Right renal cortex interstitium (tissue), 3 donors: Measurements from ENCODE around the gene DCP1B. TPM values are rescaled to one million over a fixed set of nuclear protein-coding genes. Genes with fewer than 3 reads are reported as not detected.

ENCODE experiments used
- DNase-seq, 3 donors: peaks; one replicate each; pipeline ENCODE4 v3.0.0-alpha.2; 2013; ENCODE audit warnings: low read depth in 3 of 3, low spot score in 2 of 3
- polyA plus RNA-seq, 3 donors: library from polyadenylated mRNA; unstranded; fragments of 120-200 nt; gene quantifications; one replicate each; pipeline ENCODE4 v1.2.1, GENCODE V29; 2013; ENCODE audit not compliant: insufficient read length in 3 of 3

The DCP1B gene
- polyA plus RNA-seq, 3 donors = 28.7 to 35.6 (median 30.5) TPM

DNA sequence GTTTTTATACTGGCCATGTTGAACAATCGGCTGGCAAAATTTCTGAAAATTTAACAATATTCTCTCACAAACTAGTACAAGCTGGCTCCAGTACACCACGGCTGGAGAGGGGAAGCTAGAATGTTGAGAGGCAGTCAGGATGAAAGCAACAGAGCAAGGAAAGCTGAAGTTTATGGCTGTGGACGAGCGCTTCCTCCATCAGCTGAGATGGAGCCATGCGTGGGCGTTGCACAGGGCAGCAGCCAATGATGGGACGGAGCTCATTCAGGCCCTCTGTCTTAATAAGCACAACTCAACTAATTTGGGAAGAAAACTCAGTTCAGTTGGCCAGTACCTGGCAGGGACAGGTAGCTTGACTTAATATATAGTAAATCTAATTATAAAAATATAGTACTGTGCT is 14.1 kb upstream of the DCP1B start:
- DNase-seq = peak in 1 of 3 donors; percentile 52

DNA sequence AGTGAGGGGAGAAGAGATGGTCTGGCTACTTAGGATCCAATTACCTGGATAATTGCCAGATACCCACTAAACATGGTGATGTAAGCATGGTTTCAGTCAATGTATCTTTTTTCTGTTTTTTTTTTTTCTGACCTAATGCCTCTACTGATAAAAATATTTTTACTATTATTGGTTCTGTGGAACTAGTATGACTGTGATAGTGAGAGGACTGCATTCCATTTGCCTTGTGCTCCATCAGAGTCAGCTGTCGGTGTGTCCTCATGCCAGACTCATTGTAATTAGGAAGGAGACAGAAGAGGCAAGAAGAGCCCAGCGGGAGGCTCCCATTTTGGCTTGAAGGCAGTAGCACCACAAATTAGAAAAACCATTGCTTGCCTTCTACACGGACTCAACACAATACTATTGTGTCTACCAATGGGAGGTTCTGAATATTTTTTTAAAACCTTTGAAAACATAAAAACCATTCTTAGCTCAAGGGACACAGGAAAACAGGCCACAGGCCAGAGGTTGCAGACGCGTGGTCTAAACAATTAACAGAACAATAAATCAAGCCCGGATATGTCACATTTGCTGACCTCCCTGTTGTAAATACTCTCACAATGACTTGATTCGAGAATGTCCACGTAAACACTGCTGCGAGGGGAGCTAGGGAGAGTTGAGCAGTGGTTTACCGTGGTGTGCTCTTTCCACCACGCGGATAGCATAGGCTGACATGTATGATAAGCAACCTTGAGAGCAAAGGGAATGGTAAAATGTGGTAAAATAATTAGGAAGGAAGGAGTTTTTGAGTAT is 13.5 kb upstream of the DCP1B start:
- peak in 1 of 3 donors; percentile 30 for DNase-seq

DNA sequence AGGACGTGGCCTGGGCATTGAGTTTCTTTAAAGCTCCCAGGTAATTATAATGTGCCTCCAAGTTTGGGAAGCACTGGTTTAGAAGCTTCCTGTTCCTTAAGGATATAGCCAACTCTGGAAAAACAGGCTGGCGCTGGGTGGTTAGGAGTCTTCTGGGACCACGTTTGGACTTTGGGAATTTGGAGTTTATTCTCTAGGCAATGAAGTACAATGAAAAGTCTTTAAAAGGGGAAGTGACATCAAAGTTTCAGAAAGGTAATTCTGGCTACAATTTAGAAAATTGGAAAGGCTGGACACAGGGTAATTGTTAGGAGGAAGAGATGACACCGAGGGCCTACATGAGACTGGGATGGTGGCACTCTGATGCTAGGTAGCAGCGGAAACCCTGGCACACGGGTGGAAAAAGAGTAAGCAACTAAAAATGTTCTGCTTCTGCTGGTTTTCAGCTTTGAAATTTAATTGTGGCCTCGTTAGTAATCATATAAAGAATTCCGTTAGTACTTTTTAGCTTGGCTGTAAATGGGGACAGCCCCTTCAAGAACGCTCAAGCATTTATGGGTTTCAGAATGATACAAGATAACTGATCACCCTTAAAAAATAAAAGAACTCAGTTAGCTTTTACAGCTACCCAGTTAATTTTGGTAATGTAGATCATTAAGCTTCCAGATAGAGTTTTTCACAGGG is 12.7 kb upstream of the DCP1B start:
- DNase-seq = no peak

DNA sequence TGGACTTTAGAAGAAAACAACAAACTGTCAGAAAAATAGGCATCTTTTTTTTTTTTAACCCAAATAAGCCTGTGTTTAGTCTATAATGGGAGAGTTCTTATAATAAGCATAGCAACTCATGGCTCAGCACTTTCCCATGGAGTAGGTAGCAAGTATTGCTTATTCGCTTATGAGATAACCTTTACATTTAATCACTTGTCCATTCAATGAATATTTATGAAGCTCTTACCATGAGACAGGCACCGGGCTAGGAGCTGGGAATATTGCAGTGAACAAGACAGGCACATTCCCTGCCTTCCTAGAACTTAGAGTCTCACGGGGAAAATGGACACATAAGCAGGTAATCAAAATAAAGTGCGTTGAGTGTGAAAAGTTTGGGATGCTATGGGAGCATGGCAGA is 10.0 kb upstream of the DCP1B start:
- no peak for DNase-seq

DNA sequence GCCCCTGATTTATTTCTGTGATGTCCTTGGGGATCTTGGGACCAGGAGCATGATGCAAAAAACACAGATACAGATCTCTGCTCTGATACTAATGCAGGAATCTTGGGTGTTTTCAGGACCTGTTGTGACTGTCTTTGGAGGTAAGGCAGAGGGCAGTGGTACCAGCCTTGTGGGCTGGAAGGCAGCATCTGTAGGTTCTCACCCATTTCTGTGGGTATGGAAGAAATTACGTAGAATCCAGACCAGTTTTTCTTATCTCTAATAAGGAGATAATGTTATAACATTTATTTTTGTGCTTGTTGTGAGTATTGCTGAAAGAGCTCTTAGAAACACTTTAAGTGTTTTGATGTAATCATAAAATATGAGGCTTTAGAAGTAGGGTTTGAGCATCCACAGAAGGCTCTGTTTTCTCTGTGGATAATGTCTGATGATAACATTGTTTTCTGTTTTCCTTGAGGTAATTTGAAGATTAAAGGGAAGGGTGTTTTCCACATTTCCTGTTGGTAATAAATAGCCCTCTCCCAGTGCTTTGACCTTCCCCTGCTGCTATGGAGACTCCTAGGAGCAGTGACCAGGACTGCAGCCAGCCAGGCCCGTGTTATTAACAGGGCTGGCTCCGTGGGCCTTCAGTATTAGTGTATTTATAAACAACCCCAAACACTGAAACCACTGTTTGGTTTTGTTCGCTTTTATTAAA is 9.4 kb upstream of the DCP1B start:
- no peak for DNase-seq

DNA sequence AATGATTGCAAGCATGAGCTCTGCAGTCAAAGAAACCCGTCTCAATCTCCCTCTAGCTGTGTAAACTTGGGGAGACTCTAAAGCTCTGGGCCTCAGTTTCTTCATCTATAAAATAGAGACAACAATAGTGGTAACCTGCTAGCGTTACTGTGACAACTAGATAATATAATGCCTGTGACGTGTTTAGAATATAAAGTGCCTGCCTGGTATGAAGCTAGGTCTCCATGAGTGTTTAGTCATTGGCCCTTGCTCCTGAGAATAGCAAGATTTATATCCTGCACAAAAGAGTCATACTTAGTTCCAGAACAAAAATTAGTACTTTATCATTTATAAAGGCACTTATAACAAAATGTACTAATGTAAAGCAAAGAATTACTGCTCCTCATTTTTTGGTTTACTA is 8.8 kb upstream of the DCP1B start:
- no peak for DNase-seq

DNA sequence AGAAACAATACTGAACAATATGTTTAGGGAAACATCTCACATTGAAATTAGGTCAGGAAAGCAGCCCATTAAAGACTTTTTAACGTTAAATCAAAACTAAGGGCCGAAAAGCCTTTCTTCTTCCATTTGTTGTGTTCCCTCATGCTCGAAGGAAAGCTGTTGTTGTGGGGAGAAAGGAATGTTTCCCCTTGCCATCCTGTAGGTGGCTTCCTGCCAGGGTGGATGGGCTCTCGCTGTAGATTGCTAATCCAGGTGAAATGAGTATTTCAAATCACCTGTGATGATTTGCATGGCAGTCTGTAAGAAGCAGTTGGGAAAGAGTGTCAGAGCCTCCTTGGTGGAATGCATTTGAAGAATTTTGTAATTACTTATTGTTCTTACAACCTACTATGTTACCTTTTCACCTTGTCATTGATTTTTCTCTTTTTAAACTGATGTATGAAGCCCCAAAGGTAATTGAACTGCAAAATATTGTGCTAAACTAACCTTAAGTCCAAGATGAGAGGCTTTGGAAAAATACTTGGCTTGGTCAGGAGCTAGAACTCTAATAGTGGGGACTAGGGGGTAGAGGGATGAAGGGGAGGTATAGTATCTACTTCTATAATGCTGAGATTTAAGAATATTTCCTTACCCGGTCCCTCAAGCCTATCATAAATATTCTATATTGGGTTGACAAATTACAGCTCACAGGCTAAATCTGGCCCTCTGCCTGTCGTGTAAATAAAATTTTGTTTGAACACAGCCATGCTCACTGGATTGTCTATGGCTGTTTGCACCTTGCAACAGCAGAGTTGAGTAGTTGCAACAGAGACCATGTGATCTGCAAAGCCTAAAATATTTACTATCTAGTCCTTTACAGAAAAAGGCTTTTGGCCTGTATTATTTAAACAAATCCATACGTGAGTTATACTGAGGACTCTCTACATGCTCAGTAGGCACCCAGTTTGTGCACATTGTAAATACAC is 7.7 kb upstream of the DCP1B start:
- DNase-seq = no peak

DNA sequence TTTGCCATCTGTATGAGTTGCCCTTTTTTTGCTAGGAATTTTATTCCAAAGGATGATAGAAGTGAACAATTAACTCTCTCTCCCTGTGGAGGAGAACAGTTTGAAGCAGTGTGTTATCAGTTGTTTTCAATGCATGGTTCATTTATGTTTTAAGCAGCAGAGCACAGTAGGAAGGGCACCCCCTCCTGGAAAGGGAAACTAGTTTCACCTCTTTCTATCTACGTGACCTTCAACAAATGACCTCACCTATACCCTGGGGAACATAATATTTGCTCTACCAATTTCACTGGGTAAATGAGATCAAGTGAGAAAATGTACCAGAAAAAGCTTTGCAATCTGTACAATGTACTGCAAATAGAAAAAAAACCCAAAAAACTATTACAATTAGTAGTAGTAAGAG is 5.4 kb upstream of the DCP1B start:
- DNase-seq = no peak

DNA sequence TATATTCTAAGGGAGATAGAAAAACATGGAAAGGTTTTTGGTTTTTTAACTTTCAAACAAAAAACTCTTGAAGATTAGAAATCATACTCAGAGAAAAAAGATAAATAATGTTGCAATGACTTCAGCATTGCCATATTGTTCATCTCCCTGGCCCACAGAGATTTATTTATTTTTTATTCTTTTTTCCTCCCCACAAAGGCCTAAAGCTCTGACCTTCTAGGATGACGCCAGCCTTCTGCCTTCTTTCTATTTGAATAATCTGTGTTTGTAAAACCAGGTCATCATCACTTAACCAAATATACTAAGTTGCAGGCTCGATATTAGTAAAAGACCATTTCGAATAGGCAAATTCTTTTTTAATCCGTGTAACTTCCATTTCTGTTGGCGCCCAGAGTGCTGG is 4.4 kb upstream of the DCP1B start:
- no peak for DNase-seq

DNA sequence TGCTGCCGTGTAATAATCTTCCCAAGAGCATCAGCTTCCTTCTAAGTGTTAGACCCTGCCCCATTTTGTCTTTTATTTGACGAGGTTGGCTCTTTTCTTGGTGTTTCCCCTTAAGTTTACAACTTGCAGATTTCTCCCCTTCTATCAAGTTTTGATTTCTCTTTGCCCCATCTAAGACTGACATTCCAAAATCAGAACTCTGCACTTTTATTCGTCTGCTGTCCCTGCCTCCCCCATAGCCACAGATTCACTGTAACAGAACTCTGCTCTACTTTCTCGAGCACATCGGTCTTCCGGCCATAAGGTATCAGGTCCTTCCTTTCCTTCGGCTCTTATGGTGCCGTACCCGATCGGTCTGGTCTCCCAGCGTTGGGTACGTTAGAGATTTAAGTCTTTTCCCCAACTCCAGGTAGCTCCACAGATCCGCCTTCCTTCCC is 563 bp downstream of the DCP1B start:
- peak in 2 of 3 donors; percentile 16 to 32 for DNase-seq

DNA sequence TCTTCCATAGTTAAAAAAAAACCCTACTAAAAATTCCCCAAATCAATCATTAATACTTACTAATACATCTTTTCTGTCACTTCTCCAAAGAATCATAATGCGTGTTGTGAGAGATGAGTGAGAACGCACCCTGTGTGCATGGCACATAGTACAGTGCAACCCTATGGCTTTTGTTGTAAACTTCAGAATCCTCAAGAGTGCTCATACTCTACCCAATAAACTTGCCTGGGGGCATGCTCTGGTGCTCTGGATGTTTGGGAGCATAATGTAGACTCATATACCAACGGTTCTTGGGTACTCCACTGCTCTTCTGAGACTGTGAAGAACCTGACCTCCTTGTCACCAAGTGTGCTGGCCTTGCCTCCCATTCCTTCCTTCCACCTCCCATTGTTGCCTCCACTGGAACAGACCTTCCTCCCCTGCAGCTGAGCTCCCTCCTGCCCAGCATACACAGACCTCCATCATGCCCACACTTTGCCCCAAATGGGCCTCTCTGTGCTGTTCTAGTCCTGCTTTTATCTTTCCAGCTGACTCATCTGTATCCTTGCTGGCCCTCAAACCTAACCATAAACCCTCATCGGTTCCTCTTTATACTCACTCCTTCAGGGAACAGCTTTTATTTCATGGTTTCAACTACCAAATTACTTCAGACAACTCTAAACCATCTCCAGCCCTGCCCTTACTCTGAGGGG is 8.9 kb downstream of the DCP1B start:
- DNase-seq = no peak

DNA sequence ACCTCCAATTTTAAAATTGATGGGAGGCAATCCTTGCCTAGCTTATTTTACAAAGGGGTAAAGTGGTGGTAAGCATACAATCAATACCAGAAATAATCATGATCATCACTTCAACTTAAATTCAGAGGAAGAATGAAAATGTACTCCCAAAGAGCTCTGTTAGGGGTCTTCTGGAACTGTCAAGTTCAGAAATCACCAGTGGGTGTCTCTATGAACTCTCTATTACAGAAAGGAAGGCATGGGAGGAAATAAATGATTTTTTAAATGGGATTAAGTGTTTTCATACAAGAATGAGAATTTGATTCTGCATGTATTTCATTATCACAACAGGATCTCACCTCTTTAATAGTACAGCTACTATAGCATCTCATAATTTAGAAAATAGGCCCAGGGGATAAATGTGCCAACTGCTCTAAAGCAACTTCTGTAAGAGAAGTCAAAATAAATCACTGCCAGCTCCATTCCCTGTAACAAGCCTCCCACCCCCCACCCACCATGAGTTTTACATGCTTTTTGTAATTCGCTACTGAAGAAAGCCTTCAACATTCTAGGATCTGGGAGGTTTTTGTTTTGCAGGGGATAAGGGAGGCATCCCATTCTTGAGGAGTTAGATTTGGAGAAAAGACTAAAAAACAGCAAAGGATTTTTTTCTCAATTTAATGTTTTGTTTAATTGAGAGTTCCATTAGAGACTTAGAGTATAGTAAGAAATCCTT is 9.7 kb downstream of the DCP1B start:
- no peak for DNase-seq

DNA sequence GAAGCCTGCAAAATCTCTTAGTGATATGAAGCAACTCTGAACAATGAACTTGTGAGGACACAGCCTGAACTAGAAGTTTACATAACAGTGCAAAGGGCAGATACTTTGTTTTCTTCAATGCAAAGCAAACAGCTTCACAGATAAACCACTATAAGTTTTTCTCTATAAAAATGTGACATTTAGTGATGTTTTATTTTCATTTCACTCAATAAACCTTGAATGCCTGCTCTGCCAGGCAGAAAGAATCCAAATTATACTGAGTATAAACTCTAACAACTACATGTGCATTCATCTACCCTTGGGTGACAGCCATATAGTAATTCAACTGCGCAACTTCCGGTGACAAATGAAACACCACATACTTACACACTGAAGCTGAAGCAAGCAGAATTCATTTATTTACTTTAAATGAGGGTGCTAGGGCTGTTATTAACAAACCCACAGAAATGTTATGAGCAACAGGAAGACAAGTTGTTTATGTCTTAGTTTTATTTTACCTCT is 10.3 kb downstream of the DCP1B start:
- DNase-seq = no peak

DNA sequence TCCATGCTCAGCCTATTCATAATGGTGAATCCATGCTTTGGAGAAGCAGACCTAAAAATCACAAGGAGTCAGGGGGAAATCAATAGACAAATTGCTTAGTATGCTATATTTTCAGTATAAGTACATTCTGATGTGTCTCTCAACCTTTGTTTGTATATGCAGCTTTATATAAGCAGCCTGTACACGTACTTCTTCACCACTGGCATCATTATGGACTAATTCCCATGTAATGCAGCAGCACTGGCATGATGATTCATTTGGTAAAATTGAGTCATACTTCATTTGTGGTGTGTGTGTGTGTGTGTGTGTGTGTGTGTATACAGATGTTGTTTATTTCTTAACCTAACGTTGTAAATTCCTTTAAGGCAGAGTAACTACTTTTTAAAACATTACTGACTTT is 10.9 kb downstream of the DCP1B start:
- DNase-seq = no peak

DNA sequence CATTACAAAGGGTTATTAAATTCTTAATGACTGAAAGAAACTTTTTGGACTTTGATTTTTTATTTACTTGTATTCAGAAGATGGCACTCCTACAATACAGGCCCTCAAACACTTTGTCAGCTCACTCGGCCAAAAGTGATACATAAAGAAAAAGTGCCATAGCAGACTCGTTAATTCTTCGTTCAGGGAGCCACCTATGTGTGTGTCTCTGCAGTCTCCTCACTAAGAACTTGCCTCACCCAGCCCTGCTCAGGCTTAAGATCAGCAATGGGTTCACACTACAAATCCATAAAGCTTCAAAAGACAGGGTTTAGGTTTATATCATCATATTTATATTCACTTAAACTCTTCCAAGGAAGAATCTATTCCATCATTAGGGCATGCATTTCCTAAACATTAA is 11.5 kb downstream of the DCP1B start:
- DNase-seq = no peak

DNA sequence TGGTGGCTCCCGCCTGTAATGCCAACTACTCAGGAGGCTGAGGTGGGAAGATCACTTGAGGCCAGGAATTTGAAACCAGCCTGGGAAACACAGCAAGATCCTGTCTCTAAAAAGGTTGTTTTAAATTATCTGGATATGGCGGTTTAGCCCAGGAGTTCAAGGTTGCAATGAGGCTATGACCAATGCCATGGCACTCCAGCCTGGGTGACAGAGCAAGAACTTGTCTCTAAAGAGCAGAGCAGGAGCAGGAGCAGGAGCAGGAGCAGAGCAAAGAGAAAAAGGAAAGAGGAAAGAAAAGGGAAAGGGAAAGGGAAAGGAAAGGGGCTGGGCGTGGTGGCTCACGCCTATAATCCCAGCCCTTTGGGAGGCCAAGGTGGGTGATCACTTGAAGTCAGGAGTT is 15.1 kb downstream of the DCP1B start:
- no peak for DNase-seq

DNA sequence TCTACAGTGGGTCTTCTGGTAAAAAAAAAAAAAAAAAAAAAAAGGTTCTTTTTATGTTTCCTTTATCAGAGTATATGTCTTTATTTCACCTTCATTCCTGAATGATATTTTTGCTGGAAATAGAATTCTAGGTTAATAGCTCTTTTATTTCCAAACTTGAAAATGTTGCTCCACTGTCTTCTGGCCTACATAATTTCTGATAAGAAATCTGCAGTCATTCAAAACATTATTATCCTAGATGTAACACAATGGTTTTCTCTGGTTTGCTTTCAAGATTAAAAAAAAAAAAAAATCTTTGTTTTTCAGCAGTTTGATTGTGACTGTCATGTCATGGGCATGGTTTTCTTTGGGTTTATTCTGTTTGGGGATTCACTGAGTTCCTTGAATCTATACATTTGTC is 19.5 kb downstream of the DCP1B start:
- no peak for DNase-seq

DNA sequence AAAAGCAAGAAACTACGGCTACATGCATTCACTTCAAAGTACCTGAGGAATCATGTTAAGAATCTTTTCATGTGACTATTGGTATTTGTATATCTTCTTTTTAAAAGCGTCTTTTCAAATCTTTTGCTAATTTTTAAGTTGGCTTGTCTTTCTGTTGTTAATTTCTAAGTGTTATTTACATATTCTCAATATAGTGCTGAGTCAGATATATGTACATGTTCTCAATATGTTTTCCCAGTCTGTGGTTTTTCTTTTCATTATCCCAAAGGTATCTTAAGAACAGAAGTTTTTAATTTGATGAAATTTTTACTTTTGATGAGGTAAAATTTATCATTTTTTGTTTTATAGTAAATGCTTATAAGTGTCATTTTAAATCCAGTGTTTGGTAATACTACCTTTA is 24.0 kb downstream of the DCP1B start:
- DNase-seq = no peak
